IPS-20b (cell line): ENCODE results near the gene STXBP6.

Experiments
- H3K27ac ChIP-seq: one replicate; pipeline ENCODE4 v1.5.1; 2013; ENCODE audit warnings: low read length
- H3K27me3 ChIP-seq: 2 replicates; pipeline ENCODE4 v1.6.1; 2013; ENCODE audit warnings: mild to moderate bottlenecking, low read length, inconsistent platforms; ENCODE audit not compliant: insufficient read depth
- H3K36me3 ChIP-seq: 2 replicates; pipeline ENCODE4 v1.6.1; 2013; ENCODE audit warnings: low read depth, mild to moderate bottlenecking, inconsistent platforms, low read length, moderate library complexity; ENCODE audit not compliant: insufficient read depth
- H3K4me1 ChIP-seq: 2 replicates; pipeline ENCODE4 v1.6.1; 2013; ENCODE audit warnings: mild to moderate bottlenecking, control low read depth, inconsistent platforms, low read length, moderate library complexity; ENCODE audit not compliant: insufficient read depth
- H3K4me3 ChIP-seq: 2 replicates; pipeline ENCODE4 v1.5.1; 2013; ENCODE audit warnings: mild to moderate bottlenecking, low read length, inconsistent platforms
- H3K9ac ChIP-seq: 2 replicates; pipeline ENCODE4 v1.6.1; 2013; ENCODE audit warnings: low read depth, mild to moderate bottlenecking, inconsistent platforms, low read length, moderate library complexity
- H3K9me3 ChIP-seq: 2 replicates; pipeline ENCODE4 v1.6.1; 2013; ENCODE audit warnings: mild to moderate bottlenecking, low read depth, low read length, inconsistent platforms; ENCODE audit not compliant: insufficient read depth

STXBP6 gene

DNA sequence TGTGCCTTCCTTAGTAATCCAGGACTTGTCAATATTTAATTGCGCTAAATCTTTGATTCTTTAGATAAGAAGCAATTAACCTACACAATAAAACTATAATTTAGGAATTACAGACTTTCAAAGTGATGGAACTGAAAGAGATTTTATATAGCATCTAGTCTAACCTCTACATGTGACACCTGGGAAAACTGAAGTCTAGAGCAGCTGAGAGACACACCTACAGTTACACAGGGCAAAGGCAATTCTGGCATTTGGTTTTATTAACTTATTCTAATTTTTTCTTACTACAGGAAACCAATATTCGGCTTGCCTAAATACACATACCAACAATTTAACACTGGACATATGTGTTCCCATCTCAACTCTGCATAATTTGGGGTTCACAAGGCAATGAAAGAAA is 196.5 kb downstream of the STXBP6 start:
- Histone ChIP-seq H3K27me3 (no peaks in the 10 kb centered on the region), H3K4me3 (no peak overlapping the region), H3K9ac (no peak overlapping the region), H3K4me1 (peaks cover 41% of the 10 kb centered on the region), H3K27ac (no peak overlapping the region), H3K9me3 (no peaks in the 10 kb centered on the region), H3K36me3 (no peaks in the 10 kb centered on the region)

DNA sequence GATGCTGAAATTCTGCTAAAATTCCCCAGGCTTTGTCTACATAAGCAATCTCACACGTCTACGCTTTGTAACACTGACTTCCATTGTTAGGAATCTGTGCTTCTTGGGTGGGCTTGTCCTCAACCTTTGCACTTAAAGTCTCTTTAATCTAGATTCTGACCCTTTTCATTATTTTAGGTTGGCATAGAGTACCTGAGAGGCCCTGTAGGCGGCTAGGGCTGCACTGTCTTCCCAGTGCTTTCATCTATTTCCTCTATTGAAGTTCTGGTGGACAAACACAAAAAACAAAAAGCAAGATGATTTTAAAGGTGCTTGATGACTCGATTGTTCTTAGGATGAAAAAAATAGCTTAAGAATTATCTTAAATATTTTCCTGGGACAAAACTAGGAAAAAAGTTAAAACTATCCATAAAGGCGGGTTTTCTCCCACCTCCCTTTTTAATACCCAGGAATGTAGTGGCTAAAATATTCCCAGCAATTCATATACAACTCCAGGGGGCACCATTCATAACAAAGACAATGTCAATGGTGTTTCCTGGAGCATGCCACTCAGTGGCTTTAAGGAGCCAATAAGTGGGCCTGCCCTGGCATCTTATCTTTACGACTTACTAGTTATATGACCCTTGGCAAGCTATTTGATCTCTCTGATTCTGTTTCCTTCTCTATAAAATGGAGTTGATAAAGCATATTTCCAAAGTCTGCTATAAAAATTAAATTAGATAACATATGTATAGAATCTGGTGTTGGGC is 197.5 kb downstream of the STXBP6 start:
- no peaks in the 10 kb centered on the region for H3K27me3 ChIP-seq
- no peaks in the 10 kb centered on the region for H3K36me3 ChIP-seq
- no peaks in the 10 kb centered on the region for H3K9me3 ChIP-seq
- H3K4me1 ChIP-seq: peaks cover 32% of the 10 kb centered on the region
- H3K27ac ChIP-seq: no peak overlapping the region
- H3K9ac ChIP-seq: no peak overlapping the region
- peak overlapping the region; percentile 9; the same call in 1 of the 2 replicates for H3K4me3 ChIP-seq

DNA sequence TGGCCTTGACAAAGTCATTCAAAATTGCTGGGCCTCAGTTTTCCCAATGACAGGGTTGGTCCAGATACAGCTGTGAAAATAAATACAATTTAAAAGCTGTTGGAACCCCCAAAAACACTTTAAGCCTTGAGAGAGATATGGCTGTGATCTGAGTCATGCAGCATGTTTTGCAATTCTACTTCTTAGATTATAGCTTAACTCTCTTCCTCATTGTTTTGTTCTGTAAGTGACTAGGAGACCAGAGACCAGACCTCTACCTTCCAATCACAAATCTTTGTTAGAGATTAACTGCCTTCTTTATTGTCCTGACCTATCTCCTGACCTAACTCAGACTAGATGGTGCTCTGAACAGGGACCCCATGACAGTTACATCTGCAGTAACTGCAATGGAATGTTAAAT is 198.1 kb downstream of the STXBP6 start:
- Histone ChIP-seq H3K27me3 (no peaks in the 10 kb centered on the region), H3K4me3 (no peak overlapping the region), H3K4me1 (peaks cover 26% of the 10 kb centered on the region), H3K27ac (no peak overlapping the region), H3K9ac (no peak overlapping the region), H3K36me3 (no peaks in the 10 kb centered on the region), H3K9me3 (no peaks in the 10 kb centered on the region)

DNA sequence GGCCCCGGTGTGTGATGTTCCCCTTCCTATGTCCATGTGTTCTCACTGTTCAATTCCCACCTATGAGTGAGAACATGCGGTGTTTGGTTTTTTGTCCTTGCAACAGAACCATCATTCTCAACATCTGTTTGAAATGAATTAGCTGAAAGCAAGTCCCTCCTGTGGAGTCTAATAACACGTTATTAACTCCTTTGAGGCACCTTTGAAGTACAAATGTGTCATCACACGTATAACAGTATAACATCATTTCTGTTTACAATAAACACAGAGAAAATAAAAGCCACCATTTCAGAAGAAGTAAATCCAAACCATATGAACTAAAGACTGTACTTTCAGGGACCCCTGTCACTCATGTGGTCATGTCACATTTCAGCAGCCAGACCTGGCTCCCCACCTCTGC is 198.5 kb downstream of the STXBP6 start:
- no peaks in the 10 kb centered on the region for H3K36me3 ChIP-seq
- no peaks in the 10 kb centered on the region for H3K27me3 ChIP-seq
- no peak overlapping the region for H3K4me3 ChIP-seq
- H3K4me1 ChIP-seq: peaks cover 24% of the 10 kb centered on the region
- no peak overlapping the region for H3K9ac ChIP-seq
- H3K27ac ChIP-seq: no peak overlapping the region
- no peaks in the 10 kb centered on the region for H3K9me3 ChIP-seq

DNA sequence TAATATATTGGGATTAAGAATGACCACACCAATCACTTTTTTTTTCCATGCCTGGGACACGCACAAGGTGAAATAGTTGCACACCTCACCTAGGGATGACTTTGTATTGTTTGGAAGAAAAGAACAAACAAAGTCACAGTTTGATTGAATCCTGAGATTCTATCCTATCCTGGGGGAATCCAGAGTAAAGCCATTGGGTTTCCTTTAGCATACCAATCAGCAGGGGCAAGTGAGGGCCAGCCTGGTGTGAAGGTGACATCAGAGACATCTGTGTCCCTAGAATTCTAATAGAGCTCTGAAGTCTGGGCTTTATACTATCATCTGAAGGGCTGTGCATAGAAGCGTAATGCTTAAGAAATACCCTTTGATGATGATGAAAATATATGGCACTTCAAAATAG is 199.9 kb downstream of the STXBP6 start:
- Histone ChIP-seq H3K4me1 (peaks cover 28% of the 10 kb centered on the region), H3K27me3 (no peaks in the 10 kb centered on the region), H3K9me3 (no peaks in the 10 kb centered on the region), H3K27ac (no peak overlapping the region), H3K4me3 (no peak overlapping the region), H3K9ac (no peak overlapping the region), H3K36me3 (no peaks in the 10 kb centered on the region)

DNA sequence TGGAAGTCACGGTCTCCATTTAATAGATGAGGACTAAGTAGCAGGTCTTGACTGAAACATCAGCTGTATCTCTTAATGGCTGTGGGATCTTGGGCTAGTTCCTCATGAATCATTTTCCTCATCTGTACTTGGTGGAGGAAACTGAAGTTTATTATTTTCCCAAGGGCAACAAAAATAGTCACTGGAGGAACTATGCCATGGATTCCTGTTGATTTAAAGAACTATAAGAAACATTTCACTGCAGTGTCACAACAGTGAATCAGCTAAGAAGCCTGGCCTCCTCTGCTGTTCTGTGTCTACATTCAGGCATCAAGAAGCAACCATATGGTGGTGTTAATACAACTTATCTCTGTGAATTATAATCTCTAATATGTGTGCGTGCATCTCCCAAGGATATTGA is 200.5 kb downstream of the STXBP6 start:
- H3K4me1 ChIP-seq: peaks cover 28% of the 10 kb centered on the region
- H3K9me3 ChIP-seq: no peaks in the 10 kb centered on the region
- H3K27me3 ChIP-seq: no peaks in the 10 kb centered on the region

DNA sequence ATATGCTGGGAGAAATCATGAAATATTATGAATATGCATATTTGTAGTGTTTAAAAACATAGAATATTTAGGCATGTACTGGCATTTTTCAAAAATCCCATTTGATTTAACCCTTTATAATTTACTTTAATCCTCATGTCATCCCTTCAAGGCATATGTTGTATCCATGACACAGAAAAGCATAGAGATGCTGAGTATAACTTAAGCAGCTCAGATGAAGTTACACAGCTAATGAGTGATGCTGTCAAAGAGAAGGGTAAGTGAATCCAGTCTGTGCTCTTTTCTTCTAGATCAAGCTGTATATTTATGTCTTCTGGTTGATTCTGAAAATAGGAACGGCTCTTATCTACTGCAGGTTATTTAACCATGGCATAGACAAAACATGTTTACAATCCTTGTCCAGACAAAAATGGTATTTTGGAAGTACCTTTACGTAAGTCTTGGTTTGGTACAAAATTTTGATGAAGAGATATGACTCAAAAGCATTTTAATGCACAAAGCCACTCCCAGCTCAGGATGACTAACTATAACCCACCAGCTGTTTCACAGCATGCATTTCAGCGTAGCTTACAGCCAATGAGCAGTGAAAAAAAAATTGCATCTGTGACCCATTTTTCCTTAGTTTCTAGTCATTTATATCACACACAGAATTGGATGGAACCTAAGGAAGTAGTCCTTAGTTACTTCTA is 201.7 kb downstream of the STXBP6 start:
- H3K4me3 ChIP-seq: no peak overlapping the region
- no peak overlapping the region for H3K9ac ChIP-seq
- H3K4me1 ChIP-seq: peaks cover 27% of the 10 kb centered on the region
- no peaks in the 10 kb centered on the region for H3K36me3 ChIP-seq
- no peak overlapping the region for H3K27ac ChIP-seq
- no peaks in the 10 kb centered on the region for H3K9me3 ChIP-seq
- no peaks in the 10 kb centered on the region for H3K27me3 ChIP-seq

More for the DNA sequence above, 200.5 kb downstream of the STXBP6 start:
- H3K36me3 ChIP-seq: no peaks in the 10 kb centered on the region
- H3K9ac ChIP-seq: no peak overlapping the region
- H3K4me3 ChIP-seq: no peak overlapping the region
- no peak overlapping the region for H3K27ac ChIP-seq

DNA sequence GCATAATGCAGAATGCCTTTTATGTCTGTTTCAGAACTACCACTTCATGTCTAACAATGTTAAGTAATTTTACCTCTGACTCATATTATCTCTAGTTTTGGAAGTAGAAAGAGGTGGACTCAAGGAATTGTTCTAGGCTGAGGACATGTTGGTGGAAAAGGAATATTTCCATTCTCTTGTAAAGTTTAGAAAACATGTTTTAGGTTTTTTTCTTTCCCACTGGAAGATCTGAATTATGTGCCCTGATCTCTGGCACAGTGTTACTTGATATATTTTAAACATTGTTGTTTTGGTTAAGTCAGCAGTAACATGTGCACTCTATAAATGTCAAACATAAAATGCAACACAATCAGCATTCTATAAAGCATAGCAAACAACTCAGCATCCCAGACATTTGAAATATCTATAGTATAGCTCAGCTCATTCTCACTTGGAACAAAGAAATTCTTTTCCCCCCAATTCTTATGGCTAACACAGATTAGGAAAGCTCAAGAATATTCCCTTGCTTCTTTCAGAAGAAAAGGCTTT is 202.3 kb downstream of the STXBP6 start:
- H3K27me3 ChIP-seq: no peaks in the 10 kb centered on the region
- no peak overlapping the region for H3K9ac ChIP-seq
- H3K9me3 ChIP-seq: no peaks in the 10 kb centered on the region
- H3K27ac ChIP-seq: no peak overlapping the region
- H3K4me1 ChIP-seq: peaks cover 21% of the 10 kb centered on the region
- no peaks in the 10 kb centered on the region for H3K36me3 ChIP-seq
- H3K4me3 ChIP-seq: no peak overlapping the region

DNA sequence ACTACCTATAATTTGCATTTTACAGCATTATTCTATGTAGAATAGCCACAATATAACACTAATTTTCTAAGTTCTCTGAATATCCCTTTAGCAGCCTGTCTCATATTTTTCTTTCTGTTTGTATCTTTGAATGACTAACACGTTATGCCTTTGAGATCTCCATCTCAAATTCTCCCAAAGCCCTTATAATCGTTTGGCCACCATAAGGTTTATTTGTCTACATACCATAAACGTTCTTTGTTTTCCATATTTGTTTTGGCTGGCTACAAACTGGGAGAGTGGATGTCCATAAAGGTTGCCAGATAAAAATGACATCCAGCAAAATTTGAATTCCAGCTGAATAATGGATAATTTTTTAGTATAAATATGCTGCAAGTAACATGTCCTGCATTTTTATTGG is 203.7 kb downstream of the STXBP6 start:
- H3K27me3 ChIP-seq: no peaks in the 10 kb centered on the region
- H3K4me3 ChIP-seq: no peak overlapping the region
- H3K4me1 ChIP-seq: peaks cover 9% of the 10 kb centered on the region; the same call in 1 of the 2 replicates
- no peaks in the 10 kb centered on the region for H3K36me3 ChIP-seq
- no peaks in the 10 kb centered on the region for H3K9me3 ChIP-seq
- H3K9ac ChIP-seq: no peak overlapping the region
- no peak overlapping the region for H3K27ac ChIP-seq

DNA sequence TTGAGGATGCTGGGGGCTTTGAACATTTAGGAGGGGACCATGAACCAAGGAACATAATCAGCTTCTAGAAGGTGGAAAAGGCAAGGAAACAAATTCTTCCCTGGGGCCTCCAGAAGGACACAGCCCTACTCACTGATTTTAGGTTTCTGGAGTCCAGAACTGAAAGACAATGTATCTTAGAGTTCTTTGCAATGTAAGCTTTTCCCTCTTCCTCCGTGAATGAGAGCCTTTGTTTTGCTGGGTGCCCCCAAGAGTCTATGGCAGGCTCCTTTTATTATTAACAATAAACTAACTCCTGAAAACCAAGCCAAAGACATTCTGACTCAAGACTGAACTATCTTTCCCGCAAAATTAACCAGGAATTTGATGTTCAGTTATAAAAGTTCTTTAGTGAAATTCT is 204.1 kb downstream of the STXBP6 start:
- H3K4me1 ChIP-seq: peaks cover 9% of the 10 kb centered on the region; the same call in 1 of the 2 replicates
- H3K36me3 ChIP-seq: no peaks in the 10 kb centered on the region
- no peak overlapping the region for H3K9ac ChIP-seq
- no peaks in the 10 kb centered on the region for H3K27me3 ChIP-seq
- no peak overlapping the region for H3K4me3 ChIP-seq
- no peak overlapping the region for H3K27ac ChIP-seq
- no peaks in the 10 kb centered on the region for H3K9me3 ChIP-seq

DNA sequence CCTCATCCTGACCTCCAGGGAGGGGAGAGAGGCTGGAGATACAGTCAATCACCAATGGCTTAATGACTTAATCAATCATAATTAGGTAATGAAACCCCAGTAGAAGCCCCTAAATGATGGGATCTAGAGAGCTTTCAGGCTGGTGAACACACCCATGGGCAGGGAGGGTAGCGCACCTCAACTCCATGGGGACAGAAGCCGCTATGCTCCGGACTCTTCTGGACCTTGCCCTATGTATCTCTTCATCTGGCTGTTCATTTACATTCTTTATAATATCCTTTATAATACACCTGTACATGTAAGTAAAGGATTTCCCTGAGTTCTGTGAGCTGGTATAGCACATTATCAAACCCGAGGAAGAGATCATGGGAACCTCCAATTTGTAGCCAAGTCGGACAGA is 205.9 kb downstream of the STXBP6 start:
- Histone ChIP-seq H3K9ac (no peak overlapping the region), H3K4me3 (no peak overlapping the region), H3K27me3 (no peaks in the 10 kb centered on the region), H3K36me3 (no peaks in the 10 kb centered on the region), H3K4me1 (peaks cover 4% of the 10 kb centered on the region; the same call in 1 of the 2 replicates), H3K9me3 (no peaks in the 10 kb centered on the region), H3K27ac (no peak overlapping the region)

DNA sequence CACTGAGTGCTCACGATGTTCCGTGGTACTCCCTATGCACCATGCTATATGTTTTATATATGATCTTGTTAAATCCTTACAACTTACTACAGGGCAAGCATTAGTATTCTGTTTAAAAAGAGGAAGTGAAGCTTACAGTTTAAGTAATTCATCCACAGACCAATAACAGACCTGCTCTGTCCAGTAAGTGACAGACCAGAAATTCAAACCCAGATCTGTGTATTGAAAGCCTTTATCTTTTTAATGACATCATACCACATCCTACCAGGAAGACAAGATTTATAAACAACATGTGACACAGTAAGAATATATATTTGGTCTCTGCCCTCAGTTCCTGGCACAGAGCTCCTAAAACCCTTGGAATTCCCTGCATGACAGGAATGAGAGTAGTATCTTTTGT is 206.5 kb downstream of the STXBP6 start:
- Histone ChIP-seq H3K4me1 (peaks cover 4% of the 10 kb centered on the region; the same call in 1 of the 2 replicates), H3K4me3 (no peak overlapping the region), H3K9me3 (no peaks in the 10 kb centered on the region), H3K27ac (no peak overlapping the region), H3K27me3 (no peaks in the 10 kb centered on the region), H3K36me3 (no peaks in the 10 kb centered on the region), H3K9ac (no peak overlapping the region)
